ENCODE measurements around the gene MGMT. TPM values are rescaled to one million over a fixed set of nuclear protein-coding genes. Genes with fewer than 3 reads are reported as not detected.

The MGMT gene
- total RNA-seq, 1 experiment from 2014 or later, result 11.5 TPM

- no peak for TF ChIP-seq ZFX (IDR thresholded peaks at IDR 0.05)
Observed at GRCh38 chr10:129531195-129531968, 64.3 kb downstream of the MGMT start (continued).

GRCh38 chr10:129531969-129532660, 65.1 kb downstream of the MGMT start:
- Histone ChIP-seq H3K4me1 (ENCODE audit: control insufficient read depth in 1 of 2, insufficient read depth in 2 of 2, low read length in 2 of 2) (peaks cover 8 to 18% of the 10 kb centered on the region in 2 experiments), H3K79me2 (ENCODE audit: insufficient read depth, low read length) (no peaks in the 10 kb centered on the region), H3K4me2 (ENCODE audit: low read length) (peak overlapping the region; percentile 72), H3K4me3 (replicated peaks in 1 of 2; ENCODE audit: low read depth in 1 of 2, low read length in 2 of 2) (peak overlapping the region in 1 of 2 experiments; percentile 20; a peak in 1 of 4 replicates), H3K9me2 (ENCODE audit: insufficient read depth) (no peaks in the 10 kb centered on the region), H3K27me3 (ENCODE audit: insufficient read depth, low read length) (no peaks in the 10 kb centered on the region), H2AFZ (ENCODE audit: low read depth, low read length, poor library complexity, severe bottlenecking) (no peak overlapping the region), H4K20me1 (ENCODE audit: insufficient read depth) (no peaks in the 10 kb centered on the region), H3K27ac (ENCODE audit: low read depth, low read length) (no peak overlapping the region), H3K36me3 (ENCODE audit: control insufficient read depth in 1 of 2, insufficient read depth in 2 of 2, low read length in 2 of 2) (no peaks in the 10 kb centered on the region), H3K9ac (ENCODE audit: low read length) (0 out of 2 replicates have a peak overlapping the region, but pooled peaks have one; percentile 13), H3K9me3 (ENCODE audit: control insufficient read depth in 1 of 2, insufficient read depth in 1 of 2, low read depth in 1 of 2, low read length in 2 of 2) (peaks cover 1 to 17% of the 10 kb centered on the region in 2 experiments; a peak in 2 of 4 replicates)
- ChIA-PET CTCF (no interaction called here), POLR2A (no interaction called here), RAD21 (ENCODE audit: low non-redundant PET in 1 of 2, low total read pairs in 2 of 2, uncharacterized antibody in 2 of 2, unreplicated experiment in 2 of 2) (no interaction called here)
- ATAC-seq (peak; percentile 62), DNase-seq (ENCODE audit: low read depth, low spot score) (no peak)
- BruUV-seq (replicated peaks), result no TSS peak
- intact Hi-C loops (cut with micrococcal nuclease), result no loop called here
- TF ChIP-seq JUND (IDR thresholded peaks at IDR 0.05), result no peak
- TF ChIP-seq ELF1 (IDR thresholded peaks at IDR 0.05; ENCODE audit: borderline replicate concordance, low read depth), result no peak
- TF ChIP-seq RAD21 (IDR thresholded peaks at IDR 0.05; ENCODE audit: low read depth), result no peak
- no peak for TF ChIP-seq FOSL1 (IDR thresholded peaks at IDR 0.05; ENCODE audit: low read depth)
- TF ChIP-seq, protein P1, sequence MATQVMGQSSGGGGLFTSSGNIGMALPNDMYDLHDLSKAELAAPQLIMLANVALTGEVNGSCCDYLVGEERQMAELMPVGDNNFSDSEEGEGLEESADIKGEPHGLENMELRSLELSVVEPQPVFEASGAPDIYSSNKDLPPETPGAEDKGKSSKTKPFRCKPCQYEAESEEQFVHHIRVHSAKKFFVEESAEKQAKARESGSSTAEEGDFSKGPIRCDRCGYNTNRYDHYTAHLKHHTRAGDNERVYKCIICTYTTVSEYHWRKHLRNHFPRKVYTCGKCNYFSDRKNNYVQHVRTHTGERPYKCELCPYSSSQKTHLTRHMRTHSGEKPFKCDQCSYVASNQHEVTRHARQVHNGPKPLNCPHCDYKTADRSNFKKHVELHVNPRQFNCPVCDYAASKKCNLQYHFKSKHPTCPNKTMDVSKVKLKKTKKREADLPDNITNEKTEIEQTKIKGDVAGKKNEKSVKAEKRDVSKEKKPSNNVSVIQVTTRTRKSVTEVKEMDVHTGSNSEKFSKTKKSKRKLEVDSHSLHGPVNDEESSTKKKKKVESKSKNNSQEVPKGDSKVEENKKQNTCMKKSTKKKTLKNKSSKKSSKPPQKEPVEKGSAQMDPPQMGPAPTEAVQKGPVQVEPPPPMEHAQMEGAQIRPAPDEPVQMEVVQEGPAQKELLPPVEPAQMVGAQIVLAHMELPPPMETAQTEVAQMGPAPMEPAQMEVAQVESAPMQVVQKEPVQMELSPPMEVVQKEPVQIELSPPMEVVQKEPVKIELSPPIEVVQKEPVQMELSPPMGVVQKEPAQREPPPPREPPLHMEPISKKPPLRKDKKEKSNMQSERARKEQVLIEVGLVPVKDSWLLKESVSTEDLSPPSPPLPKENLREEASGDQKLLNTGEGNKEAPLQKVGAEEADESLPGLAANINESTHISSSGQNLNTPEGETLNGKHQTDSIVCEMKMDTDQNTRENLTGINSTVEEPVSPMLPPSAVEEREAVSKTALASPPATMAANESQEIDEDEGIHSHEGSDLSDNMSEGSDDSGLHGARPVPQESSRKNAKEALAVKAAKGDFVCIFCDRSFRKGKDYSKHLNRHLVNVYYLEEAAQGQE (IDR thresholded peaks at IDR 0.05; ENCODE audit: low read depth), result no peak
- no peak for TF ChIP-seq TCF7L2 (IDR thresholded peaks at IDR 0.05; ENCODE audit: borderline replicate concordance, extremely low read depth, insufficient read depth, insufficient read length)
- TF ChIP-seq POLR2A (IDR thresholded peaks at IDR 0.05; ENCODE audit: borderline replicate concordance, extremely low read depth, insufficient read depth, insufficient read length), result no peak
- TF ChIP-seq POLR2AphosphoS5 (IDR thresholded peaks at IDR 0.05; ENCODE audit: low read depth, low read length), result no peak
